Esophagus muscularis mucosa (tissue), 3 donors: ENCODE measurements around the gene SHISA6.

Experiments
- CTCF ChIP-seq, 3 experiments: fragments of 200-600 bp in 2 of 3; fragments of 450-650 bp in 1 of 3; sonication (generic) in 2 of 3; IDR thresholded peaks; one replicate each; pipeline ENCODE4 v1.5.1; 2017 to 2019; ENCODE audit warnings: antibody characterized with exemption in 3 of 3, mild to moderate bottlenecking in 2 of 3, moderate library complexity in 1 of 3
- EP300 ChIP-seq: sonication (generic); formaldehyde crosslinking; IDR thresholded peaks from one replicate; pipeline ENCODE4 v1.6.1; 2017; ENCODE audit warnings: antibody characterized with exemption

- no peak for TF ChIP-seq EP300
- no peak for TF ChIP-seq CTCF (IDR thresholded peaks at IDR 0.05)
These were observed 31.1 kb upstream of the SHISA6 start for GRCh38 chr17:11209906-11210305.
